Measurements from ENCODE around the gene SLC35A3.

DNA sequence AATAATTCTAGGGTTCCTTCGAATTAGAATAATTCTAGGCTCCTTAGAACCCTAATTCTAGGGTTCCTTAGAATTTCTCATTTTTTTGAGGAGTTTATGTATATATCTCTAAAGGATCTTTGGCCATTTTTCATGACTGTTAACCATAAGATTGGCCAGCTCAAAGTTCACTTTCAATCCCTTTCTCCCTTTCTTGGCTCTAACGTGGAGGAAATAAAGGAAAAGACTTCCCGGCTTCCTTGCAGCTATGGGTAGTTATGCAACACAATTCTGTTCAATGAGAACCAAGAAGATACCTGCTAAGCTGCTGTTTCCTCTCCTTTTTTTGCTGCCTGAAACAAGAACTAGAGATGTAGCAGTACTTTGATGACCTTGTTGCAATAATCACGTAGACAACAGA lies 27.2 kb downstream of the SLC35A3 start:
- TF ChIP-seq EZH2phosphoT487 (IDR thresholded peaks at IDR 0.05), result no peak
- no peak for TF ChIP-seq CTCF (IDR thresholded peaks at IDR 0.05)

Measured in neural progenitor cell (in vitro differentiated cells).